ENCODE measurements around the gene FAT2. TPM values are rescaled to one million over a fixed set of nuclear protein-coding genes. Genes with fewer than 3 reads are reported as not detected.

Gene FAT2
- total RNA-seq, 1 donor from 2014 or later, result 0.41 TPM

DNA sequence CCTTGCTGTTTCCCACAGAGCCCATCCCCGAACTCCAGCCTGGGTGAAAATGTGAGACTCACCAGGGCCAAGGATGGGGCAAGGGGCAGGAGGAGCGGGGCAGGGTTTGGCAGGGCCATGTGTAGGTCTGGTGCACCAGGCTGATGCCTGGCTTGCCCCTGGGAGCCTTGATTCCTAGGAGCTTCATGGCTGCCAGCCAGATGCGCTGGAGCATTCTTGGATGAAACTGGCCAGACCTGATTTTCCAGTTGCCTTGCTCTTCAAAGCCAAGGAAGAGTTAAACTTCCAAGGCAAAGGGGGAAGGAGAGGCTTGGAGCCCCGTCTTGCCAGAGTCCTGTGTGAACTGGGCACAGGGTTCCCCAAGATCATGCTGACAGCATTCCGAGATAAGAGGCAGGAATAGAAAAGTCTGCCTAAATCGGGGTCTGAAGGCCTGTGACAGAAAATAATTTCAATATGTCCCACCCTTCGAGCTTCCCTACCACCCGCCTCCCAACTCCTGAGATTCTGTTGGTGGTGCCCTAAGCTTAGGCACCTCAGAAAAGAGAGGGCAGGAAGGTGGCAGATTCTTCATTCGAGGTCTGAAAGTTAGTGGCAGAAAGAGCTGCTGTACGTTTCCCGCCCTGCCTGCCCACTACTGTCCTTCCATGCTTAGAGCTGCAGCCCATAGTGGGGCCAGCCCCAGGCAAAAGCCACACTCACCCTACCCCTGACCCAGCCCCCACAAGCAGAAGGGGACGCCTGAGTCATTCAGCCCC, 20.4 kb downstream of the FAT2 start:
- intact Hi-C loops (cut with DNase I), result no loop called here
- Histone ChIP-seq H3K36me3 (no peaks in the 10 kb centered on the region), H3K27me3 (no peaks in the 10 kb centered on the region), H3K4me1 (no peaks in the 10 kb centered on the region), H3K9me3 (no peaks in the 10 kb centered on the region), H3K4me3 (no peak overlapping the region), H3K27ac (no peak overlapping the region)
- no peak for ATAC-seq
- TF ChIP-seq CTCF (IDR thresholded peaks at IDR 0.05), result no peak
- DNase-seq, result no peak

- no peaks in the 10 kb centered on the region for H3K36me3 ChIP-seq
- no peak overlapping the region for H3K27ac ChIP-seq
- TF ChIP-seq CTCF (IDR thresholded peaks at IDR 0.05), result no peak
- H3K27me3 ChIP-seq, result no peaks in the 10 kb centered on the region
- H3K4me1 ChIP-seq, result no peaks in the 10 kb centered on the region
- H3K4me3 ChIP-seq, result no peak overlapping the region
- no peaks in the 10 kb centered on the region for H3K9me3 ChIP-seq
- no peak for ATAC-seq
- DNase-seq, result no peak
- intact Hi-C loops (cut with DNase I), result no loop called here
Measured at GRCh38 chr5:151570058-151570457, 21.1 kb downstream of the FAT2 start.

DNA sequence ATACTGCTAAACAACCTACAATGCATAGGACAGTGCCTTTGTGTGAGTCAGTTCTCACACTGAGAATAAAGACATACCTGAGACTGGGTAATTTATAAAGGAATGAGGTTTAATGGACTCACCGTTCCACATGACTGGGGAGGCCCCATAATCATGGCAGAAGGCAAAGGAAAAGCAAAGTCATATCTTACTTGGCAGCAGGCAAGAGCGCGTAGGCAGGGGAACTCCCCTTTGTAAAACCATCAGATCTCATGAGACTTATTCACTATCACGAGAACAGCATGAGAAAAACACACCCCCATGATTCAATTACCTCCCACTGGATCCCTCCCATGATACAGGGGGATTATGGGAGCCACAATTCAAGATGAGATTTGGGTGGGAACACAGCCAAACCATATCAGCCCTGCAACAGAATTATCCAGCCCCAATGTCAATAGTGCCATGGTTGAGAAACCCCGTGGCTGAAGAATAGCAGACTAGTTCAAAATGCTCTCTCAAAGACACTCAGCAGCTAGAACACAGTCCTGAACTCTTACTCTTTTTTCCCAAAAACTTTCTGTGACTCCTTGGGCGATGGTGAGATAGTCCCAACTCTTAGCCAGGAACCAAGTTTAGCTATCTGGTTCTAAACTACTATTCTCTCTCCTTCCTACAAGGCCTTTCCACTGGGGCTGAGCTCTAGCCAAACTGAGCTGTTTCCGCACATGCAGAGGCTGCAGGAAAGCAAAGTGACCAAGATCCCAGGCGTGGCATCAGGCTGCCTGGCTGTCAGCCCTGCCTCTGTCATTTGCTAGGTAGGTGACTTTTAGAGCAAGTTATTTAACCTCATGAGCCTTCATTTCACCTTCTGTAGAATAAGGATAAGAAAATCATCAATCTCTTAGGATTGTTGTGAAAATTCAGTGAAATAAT, 21.7 kb downstream of the FAT2 start:
- Histone ChIP-seq H3K36me3 (no peaks in the 10 kb centered on the region), H3K4me3 (no peak overlapping the region), H3K27ac (no peak overlapping the region), H3K9me3 (no peaks in the 10 kb centered on the region), H3K27me3 (no peaks in the 10 kb centered on the region), H3K4me1 (no peaks in the 10 kb centered on the region)
- no peak for TF ChIP-seq CTCF (IDR thresholded peaks at IDR 0.05)
- intact Hi-C loops (cut with DNase I), result no loop called here
- no peak for DNase-seq
- ATAC-seq, result no peak

GRCh38 chr5:151568036-151568435, 23.1 kb downstream of the FAT2 start:
- ATAC-seq (no peak), DNase-seq (no peak)
- no peak for TF ChIP-seq CTCF (IDR thresholded peaks at IDR 0.05)
- Histone ChIP-seq H3K27me3 (no peaks in the 10 kb centered on the region), H3K4me1 (no peaks in the 10 kb centered on the region), H3K27ac (no peak overlapping the region), H3K36me3 (no peaks in the 10 kb centered on the region), H3K9me3 (no peaks in the 10 kb centered on the region), H3K4me3 (no peak overlapping the region)
- intact Hi-C loops (cut with DNase I), result no loop called here

DNA sequence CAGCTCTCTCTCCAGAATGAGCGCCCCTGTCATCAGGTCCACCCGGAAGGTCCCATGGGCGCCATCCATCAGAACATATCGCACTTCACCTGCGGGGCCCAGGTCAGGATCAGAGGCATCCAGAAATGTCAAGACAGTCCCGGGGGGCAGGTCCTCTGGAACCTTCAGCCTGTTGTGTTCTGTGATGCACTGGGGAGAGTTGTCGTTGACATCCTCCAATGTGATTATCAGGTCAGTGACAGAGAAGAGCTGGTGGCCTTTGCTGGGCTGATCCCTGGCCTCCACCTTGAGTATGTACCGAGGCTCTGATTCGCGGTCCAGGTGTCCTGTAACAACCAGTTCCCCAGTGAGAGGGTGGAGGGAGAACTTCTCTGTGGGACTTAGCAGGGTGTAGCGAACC, 25.2 kb downstream of the FAT2 start:
- Histone ChIP-seq H3K4me1 (no peaks in the 10 kb centered on the region), H3K36me3 (no peaks in the 10 kb centered on the region), H3K9me3 (no peaks in the 10 kb centered on the region), H3K27ac (no peak overlapping the region), H3K27me3 (no peaks in the 10 kb centered on the region), H3K4me3 (no peak overlapping the region)
- ATAC-seq (no peak), DNase-seq (no peak)
- TF ChIP-seq CTCF (IDR thresholded peaks at IDR 0.05), result no peak
- intact Hi-C loops (cut with DNase I), result no loop called here

All from upper lobe of right lung (tissue), 1 donor.